Kidney (tissue), 14 donors: ENCODE data around the gene CYP2F1. TPM values are rescaled to one million over a fixed set of nuclear protein-coding genes. Genes with fewer than 3 reads are reported as not detected.
"Not testable (repeated sequence)": the region's sequence is repeated elsewhere in the genome, so short reads cannot be mapped to it uniquely, and the experiment has no call there.

ENCODE experiments used
- DNase-seq, 5 donors: peaks; one replicate each; pipeline ENCODE4 v3.0.0-alpha.2; 2013 to 2020
- FAIRE-seq: peaks from 2 replicates; lab custom pipeline; 2012; peaks lifted over from hg19 to GRCh38; lab: Jason Lieb, UNC
- H3K27ac ChIP-seq, 2 donors: one replicate each; pipeline ENCODE4 v1.7.0; 2013; ENCODE audit warnings: low read depth in 2 of 2, low read length in 2 of 2, inconsistent platforms in 1 of 2
- H3K27me3 ChIP-seq: one replicate; pipeline ENCODE4 v1.7.1; 2013; ENCODE audit warnings: low read length, inconsistent platforms; ENCODE audit not compliant: control insufficient read depth, insufficient read depth
- H3K36me3 ChIP-seq, 3 donors: one replicate each; pipeline versions ENCODE4 v1.7.0 to v1.7.1; 2013; ENCODE audit warnings: low read length in 3 of 3, control low read depth in 1 of 3, inconsistent platforms in 1 of 3; ENCODE audit not compliant: insufficient read depth in 3 of 3, control insufficient read depth in 2 of 3
- H3K4me1 ChIP-seq, 3 donors: one replicate each; pipeline versions ENCODE4 v1.7.0 to v1.7.1; 2013; ENCODE audit warnings: low read length in 3 of 3, inconsistent platforms in 1 of 3, low read depth in 1 of 3; ENCODE audit not compliant: control insufficient read depth in 2 of 3, insufficient read depth in 2 of 3
- H3K4me3 ChIP-seq, 3 donors: one replicate each; pipeline versions ENCODE4 v1.7.0 to v1.8.1; 2013; ENCODE audit warnings: low read length in 3 of 3, control low read depth in 1 of 3, inconsistent platforms in 1 of 3
- H3K9ac ChIP-seq, 3 donors: one replicate each; pipeline versions ENCODE4 v1.7.0 to v1.7.1; 2013; ENCODE audit warnings: low read length in 3 of 3, control low read depth in 1 of 3, inconsistent platforms in 1 of 3
- H3K9me3 ChIP-seq, 3 donors: one replicate each; pipeline versions ENCODE4 v1.7.0 to v1.7.1; 2013; ENCODE audit warnings: low read length in 3 of 3, control low read depth in 1 of 3, inconsistent platforms in 1 of 3; ENCODE audit not compliant: control insufficient read depth in 2 of 3, insufficient read depth in 1 of 3
- intact Hi-C: fragments of 100-400 bp; cut with DNase I; formaldehyde crosslinking; loops from one replicate; pipeline ENCODE4 v1.11.1; 2022
- polyA plus RNA-seq: library from polyadenylated mRNA; stranded (reverse); fragments of 350-450 nt; fragmentation: Illumina TruSeq; extraction: RNeasy Lipid Tissue Mini Kit (QIAGEN cat#74804); gene quantifications from one replicate; pipeline ENCODE4 v1.2.3, GENCODE V29; 2014; ENCODE audit warnings: low read depth, low replicate concordance; ENCODE audit not compliant: insufficient read depth
- total RNA-seq: library from RNA; stranded (reverse); fragmentation: NEBNext Ultra II Directional; extraction: Animal tissue kit (Norgen Biotek cat#: 25700); gene quantifications from one replicate; pipeline ENCODE4 v1.2.1, GENCODE V29; 2021
- TF ChIP-seq, protein P1 (sequence below): IDR thresholded peaks from 3 replicates; pipeline ENCODE4 v1.5.1; 2012; ENCODE audit warnings: mild to moderate bottlenecking, moderate library complexity, borderline replicate concordance; ENCODE audit not compliant: insufficient read depth; ENCODE audit errors: extremely low read depth
- donor health status: control.
- donor health status: control.
- donor health status: control.
- donor health status: control.
- donor health status: control.
- donor health status: DM: yes; HTN: yes; CAD: no.
- donor health status: Normal renal cell carcinoma (clear cell type).

CYP2F1 gene
- total and polyA plus RNA-seq, 2 donors from 2014 or later = not detected

DNA sequence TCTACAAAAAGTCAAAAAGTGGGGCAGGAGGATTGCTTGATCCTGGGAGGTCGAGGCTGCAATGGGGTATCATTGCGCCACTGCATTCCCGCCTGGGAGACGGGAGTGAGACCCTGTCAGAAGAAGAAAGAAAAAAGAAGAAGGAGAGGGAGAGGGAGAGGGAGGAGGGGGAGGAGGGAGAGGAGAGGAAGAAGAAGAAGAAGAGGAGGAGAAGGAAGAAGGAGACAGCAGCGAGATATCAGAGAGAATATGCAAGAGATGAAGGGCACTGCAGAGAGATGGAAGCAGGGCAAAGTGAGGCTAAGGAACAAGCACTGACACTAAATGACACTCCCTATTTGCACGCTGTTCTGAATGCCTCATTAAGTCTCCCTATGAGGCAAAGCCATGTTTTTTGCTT lies 14.5 kb downstream of the CYP2F1 start:
- DNase-seq (no peak), FAIRE-seq (no peak)
- TF ChIP-seq, protein P1, sequence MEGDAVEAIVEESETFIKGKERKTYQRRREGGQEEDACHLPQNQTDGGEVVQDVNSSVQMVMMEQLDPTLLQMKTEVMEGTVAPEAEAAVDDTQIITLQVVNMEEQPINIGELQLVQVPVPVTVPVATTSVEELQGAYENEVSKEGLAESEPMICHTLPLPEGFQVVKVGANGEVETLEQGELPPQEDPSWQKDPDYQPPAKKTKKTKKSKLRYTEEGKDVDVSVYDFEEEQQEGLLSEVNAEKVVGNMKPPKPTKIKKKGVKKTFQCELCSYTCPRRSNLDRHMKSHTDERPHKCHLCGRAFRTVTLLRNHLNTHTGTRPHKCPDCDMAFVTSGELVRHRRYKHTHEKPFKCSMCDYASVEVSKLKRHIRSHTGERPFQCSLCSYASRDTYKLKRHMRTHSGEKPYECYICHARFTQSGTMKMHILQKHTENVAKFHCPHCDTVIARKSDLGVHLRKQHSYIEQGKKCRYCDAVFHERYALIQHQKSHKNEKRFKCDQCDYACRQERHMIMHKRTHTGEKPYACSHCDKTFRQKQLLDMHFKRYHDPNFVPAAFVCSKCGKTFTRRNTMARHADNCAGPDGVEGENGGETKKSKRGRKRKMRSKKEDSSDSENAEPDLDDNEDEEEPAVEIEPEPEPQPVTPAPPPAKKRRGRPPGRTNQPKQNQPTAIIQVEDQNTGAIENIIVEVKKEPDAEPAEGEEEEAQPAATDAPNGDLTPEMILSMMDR = no peak
- Histone ChIP-seq H3K27ac (no peak overlapping the region), H3K36me3 (no peaks in the 10 kb centered on the region), H3K9me3 (no peaks in the 10 kb centered on the region), H3K4me1 (no peaks in the 10 kb centered on the region), H3K9ac (no peak overlapping the region), H3K27me3 (no peaks in the 10 kb centered on the region), H3K4me3 (no peak overlapping the region)
- intact Hi-C loops = no loop called here

DNA sequence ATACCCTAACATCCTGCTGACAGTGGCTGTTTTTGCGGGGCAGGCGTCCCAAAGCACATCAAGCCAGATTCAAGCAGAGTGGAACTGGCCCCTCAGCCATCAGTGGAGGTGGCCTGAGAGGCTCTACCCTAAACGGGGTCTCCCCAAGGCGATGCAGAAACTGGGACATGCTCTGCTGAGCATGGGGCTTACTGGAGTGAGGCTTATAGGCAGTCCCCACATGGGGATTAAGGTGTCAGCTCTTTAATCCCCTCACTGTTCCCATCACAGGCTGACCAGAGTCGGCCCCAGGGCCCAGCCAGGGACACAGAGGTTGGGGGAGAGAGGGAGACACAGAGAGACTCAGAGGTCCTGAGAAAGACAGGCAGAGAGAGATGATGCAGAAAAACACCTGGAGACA lies 17.0 kb downstream of the CYP2F1 start:
- Histone ChIP-seq H3K4me1 (no peaks in the 10 kb centered on the region), H3K9me3 (no peaks in the 10 kb centered on the region), H3K9ac (no peak overlapping the region), H3K27ac (no peak overlapping the region), H3K27me3 (no peaks in the 10 kb centered on the region), H3K4me3 (no peak overlapping the region), H3K36me3 (no peaks in the 10 kb centered on the region)
- intact Hi-C loops = no loop called here
- TF ChIP-seq, protein P1 = no peak
- DNase-seq (no peak), FAIRE-seq (no peak)

DNA sequence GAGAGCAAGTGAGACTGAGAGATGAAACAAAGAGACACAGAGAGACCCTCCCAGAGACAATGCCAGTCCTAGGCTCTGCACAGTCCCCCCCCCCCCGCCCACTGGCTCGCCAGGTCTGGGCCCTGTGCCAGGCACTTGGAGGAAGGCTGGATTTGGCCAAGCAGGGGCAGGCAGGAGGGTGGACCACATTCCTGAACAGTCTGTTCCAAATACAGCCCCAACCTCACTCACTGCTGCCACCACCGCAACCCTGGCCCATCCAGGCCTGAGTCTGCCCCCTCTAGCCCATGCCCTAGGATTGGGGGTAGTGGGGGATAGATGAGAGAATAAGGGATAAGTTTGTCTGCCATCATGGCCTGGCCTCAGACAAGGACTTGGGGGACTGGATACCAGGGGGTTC lies 19.0 kb downstream of the CYP2F1 start:
- TF ChIP-seq, protein P1 = no peak
- no peaks in the 10 kb centered on the region for H3K27me3 ChIP-seq
- H3K27ac ChIP-seq = no peak overlapping the region
- FAIRE-seq = no peak
- H3K9ac ChIP-seq = no peak overlapping the region
- H3K9me3 ChIP-seq = no peaks in the 10 kb centered on the region
- H3K4me3 ChIP-seq = no peak overlapping the region
- intact Hi-C loops = no loop called here
- H3K36me3 ChIP-seq = no peaks in the 10 kb centered on the region
- DNase-seq = peak in 1 of 5 donors; percentile 32
- H3K4me1 ChIP-seq = peaks cover 0 to 2% (median 0%) of the 10 kb centered on the region in 3 donors

GRCh38 chr19:41134616-41135015 lies 20.4 kb downstream of the CYP2F1 start:
- intact Hi-C loops = no loop called here

GRCh38 chr19:41135390-41136384 lies 21.5 kb downstream of the CYP2F1 start:
- H3K4me1 ChIP-seq, intact Hi-C loops, H3K27me3 ChIP-seq, H3K36me3 ChIP-seq, H3K9me3 ChIP-seq, H3K27ac ChIP-seq, H3K9ac ChIP-seq, FAIRE-seq: not testable (repeated sequence)
- peak; percentile 80 to 90 (median 87) for DNase-seq
- H3K4me3 ChIP-seq = peak overlapping the region in 2 of 3 donors; percentile 18 to 44

More at GRCh38 chr19:41134616-41135015, 20.4 kb downstream of the CYP2F1 start:
- H3K9me3 ChIP-seq = no peaks in the 10 kb centered on the region
- no peaks in the 10 kb centered on the region for H3K36me3 ChIP-seq
- DNase-seq = peak in 1 of 5 donors; percentile 48
- H3K27ac ChIP-seq = no peak overlapping the region
- no peak overlapping the region for H3K9ac ChIP-seq
- no peaks in the 10 kb centered on the region for H3K27me3 ChIP-seq
- no peak for FAIRE-seq
- peaks cover 0 to 2% (median 0%) of the 10 kb centered on the region in 3 donors for H3K4me1 ChIP-seq
- H3K4me3 ChIP-seq = no peak overlapping the region
- TF ChIP-seq, protein P1 = no peak
